ENCODE results near the gene PKNOX2.

PKNOX2 gene

DNA sequence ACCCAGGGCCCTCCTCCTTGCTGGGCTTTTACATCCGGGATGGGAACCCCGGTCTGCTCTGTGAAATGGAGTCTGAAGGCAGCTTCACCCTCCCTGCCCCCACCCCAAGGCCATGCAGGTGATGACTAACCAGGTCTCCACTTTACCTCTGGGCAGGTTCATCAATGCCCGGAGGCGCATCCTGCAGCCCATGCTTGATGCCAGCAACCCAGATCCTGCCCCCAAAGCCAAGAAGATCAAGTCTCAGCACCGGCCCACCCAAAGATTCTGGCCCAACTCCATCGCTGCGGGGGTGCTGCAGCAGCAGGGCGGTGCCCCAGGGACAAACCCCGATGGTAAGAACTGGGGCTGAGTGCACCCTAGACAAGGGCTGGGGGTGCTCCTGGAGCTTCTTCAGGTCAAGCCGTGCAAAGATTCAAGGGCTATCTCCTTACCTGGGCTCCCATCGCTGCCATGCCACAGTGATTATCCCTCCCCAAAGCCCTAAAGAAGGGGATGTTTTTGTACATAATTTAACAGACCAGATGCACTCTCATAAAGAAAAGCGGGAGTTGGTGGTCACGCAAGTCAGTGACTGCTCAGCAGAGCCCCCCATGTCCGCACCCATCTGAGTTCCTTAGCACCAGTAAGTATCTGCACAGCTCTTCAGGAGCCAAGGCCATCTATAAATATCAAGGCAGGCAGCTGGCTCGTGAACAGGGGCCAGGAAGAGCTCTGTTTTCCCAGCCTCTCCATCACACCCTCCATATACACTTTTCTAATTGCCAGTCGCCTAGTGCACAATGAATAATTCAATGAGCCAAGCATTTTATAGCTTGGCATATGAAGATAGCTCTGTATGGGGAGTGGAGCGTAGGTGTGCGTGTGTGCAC, 265.5 kb downstream of the PKNOX2 start:
- DNase-seq, result no peak

DNA sequence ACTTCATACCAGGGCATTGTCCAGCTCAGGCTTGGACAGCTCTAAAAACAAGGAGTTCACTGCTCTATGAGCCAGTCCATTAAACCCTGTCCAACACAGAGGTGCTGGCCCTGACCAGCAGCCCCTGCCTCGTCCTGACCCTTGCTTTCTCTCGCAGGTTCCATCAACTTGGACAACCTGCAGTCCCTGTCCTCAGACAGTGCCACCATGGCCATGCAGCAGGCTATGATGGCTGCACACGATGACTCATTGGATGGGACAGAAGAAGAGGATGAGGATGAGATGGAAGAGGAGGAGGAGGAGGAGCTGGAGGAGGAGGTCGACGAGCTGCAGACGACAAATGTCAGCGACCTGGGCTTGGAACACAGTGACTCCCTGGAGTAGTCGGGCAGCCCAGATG, 266.5 kb downstream of the PKNOX2 start:
- no peak for DNase-seq

DNA sequence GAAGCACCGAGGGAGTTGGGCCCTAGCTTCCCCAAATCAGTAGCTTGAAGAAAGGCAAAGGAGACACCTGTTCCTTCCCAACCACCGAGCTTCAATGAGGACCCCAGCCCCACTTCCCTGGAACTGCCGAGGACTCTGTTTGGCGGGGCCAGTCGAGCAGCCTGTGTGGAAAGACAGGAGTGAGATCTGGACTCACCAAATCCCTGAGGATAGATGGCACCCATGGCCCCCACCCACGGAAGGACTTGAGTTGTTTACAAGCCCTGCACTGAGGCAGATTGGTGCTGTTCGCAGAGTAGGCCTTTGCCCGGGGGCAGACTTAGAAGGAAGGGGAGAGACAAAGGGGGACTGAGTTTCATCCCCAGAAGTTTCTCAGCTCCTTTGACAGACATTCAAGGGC, 266.9 kb downstream of the PKNOX2 start:
- no peak for DNase-seq

DNA sequence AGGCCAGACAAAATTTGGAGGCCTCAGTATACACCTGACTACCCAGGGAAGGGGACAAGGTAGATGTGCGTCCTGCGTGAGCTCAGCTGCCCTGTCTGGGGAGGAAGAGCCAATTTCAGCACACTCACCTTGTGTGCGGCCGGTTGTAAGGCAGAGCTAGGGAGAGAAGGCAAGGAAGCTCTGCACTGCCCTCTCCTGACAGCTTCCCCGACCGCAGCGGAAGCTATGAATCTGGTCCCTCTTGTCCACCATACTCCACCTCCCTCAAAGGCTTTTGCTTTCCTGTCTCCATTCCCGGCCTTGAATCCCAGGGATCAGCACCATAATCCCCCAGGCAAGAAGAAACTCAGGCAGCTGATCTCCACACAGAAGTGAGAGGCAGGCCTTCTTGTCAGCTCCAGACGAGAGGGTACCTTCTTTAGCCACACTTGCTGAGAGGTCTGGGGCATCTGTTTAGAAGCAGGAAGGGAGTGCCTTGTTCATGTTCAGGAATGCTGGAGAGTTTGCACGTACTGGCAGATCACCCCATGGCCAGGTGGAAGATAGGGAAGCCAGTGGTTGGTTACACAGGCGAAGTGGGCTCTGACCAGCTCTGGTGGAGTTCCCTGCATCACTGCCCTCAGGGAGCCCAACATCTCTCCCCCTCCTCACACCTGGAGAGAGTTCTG, 269.0 kb downstream of the PKNOX2 start:
- DNase-seq, result peak in 46 of 56 donors; percentile 7 to 77 (median 38)

DNA sequence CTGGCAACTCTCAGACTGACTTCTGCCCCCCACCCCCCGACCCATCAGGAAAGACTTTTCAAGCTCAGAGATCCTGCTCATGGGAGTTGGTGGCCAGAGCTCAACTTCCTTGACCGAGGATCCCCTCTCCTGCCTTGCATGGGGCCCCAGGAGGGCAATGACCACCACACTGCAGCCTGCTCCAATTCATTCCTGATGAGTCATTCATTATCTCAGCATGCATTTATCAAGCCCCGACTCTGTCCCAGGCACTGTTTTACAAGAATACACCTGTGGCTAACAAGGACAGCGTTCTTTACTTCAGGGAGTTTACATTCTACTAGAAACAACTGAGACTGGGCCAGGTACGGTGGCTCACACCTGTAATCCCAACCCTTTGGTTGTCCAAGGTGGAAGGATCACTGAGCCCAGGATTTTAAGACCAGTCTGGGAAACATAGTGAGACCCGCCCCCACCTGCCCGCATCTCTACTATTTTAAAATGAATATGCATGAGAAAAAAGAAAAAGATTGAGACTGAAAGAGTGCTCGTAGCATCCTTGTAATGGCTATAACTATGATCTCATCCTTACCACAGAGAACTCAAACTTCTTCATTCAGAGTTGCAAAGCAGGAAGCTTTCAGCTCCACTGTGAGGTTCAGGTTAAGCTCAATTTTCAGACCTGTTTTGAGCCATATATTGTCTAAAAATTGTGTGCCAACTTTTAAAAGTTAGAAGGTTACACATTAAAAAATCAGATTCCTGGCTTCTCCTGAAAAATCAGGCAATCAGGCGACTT, 271.1 kb downstream of the PKNOX2 start:
- DNase-seq, result no peak

DNA sequence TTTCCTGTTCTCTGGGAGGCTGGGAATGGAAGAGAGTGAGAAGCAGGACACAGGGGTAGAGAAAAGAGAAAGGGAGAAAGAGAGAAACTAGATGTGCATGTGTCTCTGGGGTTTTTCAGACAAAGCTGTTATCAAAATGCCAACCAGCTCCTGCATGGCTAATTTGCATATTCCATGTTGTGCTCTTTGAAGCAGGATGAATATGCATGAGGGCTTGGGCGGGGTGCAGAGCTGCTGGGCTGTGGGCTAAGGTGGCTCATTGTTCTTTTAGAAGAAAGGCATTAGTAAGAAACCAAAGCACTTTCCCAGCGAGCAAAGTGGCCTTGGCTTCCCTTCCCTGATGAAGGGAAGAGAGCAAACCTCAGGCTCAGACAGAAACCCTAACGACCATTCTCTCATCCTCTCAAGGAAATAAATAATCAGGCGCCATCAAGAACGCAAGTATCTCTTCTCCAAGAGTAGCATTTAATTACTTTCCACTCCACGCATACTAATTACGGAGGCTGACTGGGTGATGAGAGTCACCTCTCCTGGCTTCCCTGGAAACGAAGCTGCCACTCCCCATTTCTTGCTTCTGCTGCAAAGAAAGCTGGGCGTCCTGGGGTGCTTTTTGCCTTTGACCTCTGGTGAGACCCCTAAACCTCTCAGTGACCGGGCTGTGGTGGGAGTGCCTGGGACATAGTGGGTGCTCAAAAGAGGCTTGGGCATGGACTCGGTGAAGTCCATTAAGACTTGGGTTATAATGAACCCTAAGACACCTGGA, 277.3 kb downstream of the PKNOX2 start:
- peak in 40 of 56 donors; percentile 12 to 78 (median 47) for DNase-seq

DNA sequence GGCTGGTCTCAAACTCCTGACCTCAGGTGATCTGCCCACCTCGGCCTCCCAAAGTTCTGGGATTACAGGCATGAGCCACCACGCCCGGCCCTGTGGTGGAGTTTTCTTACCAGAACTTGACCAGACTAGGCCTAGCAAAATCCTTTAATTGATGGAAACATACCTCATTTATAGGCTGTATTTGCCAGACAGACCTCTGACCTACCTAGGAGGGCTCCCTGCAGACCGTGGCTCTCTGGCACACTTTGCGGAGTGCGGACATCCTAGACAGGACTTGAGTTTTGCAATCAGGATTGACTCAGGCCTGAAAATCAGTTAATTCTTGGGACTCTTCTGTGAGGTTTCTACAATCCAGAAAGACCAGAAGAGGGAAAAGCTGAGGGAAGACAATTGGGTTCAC, 278.4 kb downstream of the PKNOX2 start:
- no peak for DNase-seq

DNA sequence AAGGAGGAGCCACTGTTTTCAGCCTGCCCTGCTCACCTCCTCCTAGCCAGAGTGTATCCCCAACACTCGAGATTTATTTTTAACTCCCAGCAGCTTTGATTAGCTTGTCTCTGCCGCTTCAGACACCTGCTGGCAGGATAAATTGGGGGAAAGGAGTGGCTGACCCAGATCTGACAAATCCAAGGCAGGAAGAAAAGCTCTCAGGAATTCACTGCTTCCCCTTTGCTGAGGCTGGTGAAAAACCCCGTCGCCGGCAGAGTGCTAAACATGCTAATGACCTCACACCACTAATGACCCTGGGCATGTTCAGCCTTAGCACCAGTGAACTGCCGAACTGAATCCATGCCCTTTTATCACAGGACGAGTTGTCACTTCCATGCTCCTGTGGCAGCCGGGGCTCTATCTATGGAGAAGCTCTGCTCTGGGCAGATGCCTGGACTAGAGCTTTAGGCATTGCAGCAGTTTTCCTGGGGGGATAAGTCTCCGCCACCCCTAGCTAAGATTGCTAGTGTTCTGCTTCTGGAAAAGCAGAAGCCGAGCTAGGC, 279.3 kb downstream of the PKNOX2 start:
- DNase-seq, result peak in 27 of 56 donors; percentile 11 to 63 (median 38)

DNA sequence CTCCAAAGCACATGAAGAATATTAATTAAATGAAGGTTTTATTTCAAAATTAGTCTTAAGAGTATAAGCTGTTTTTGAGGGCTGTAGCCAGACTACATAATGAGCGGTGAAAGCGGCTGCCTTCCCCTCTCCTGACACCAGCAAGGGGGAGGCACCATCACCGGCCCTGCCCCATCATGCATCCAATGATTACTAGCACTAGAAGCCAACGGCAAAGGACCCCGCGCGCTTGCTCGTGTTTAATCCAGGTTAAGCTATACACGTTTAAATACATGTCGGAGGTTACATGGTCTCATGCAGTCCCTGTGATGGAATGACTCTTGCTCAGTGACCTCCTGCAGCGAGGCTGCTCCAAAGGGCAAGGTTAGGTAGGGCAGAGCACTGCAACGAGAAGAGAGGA, 281.2 kb downstream of the PKNOX2 start:
- DNase-seq, result no peak

DNA sequence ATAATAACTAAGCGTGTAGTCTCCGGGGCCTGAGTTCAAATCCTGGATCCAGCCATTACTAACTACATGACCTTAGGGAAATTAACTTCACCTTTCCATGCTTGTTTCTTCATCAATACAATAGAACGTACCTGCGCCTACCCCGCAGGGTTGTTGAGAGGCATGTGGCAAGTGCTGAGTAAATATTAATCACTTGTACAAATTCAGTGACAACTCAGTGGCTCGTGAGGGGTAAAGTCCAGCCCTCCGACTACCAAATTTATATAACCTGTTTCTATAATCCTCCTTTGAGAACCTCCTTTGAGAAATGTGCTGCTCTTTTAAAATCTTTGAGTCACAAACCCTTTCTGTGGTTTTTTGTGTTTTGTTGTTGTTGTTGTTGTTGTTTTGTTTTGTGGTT, 281.7 kb downstream of the PKNOX2 start:
- no peak for DNase-seq

DNA sequence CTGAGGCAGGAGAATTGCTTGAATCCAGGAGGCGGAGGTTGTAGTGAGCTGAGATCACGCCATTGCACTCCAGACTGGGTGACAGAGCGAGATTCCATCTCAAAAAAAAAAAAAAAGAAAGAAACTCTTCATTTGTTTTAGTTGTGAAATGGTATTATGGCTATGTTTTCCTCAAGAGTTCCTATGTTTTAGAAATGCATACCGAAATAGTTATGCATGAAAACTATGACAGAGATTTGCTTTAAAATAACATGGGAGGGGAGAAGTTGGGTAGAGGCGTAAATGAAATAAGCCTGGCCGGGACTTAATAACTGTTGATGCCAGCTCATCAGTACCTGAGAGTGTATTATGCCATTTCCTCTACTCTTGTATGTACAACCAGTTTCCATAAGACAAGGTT, 283.2 kb downstream of the PKNOX2 start:
- DNase-seq, result no peak

DNA sequence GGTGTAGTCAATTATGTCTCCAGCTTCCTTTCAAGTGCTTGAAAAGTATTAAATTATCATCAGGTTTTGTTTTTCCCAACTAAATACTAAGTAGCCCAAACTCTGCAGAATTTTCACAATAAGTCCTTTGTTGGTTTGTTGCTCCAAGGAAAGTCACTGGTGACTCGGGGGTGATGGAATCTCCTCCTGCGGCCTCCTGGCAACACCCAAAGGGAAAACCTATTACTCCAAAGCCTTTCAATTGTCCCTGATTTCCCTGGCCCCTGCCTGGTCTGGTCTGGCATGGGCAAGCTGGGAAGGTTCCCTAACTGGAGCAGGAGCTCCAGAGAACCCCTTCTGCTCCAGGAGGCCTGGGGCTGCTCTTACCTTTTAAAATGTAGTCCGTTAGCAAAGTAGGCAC, 283.6 kb downstream of the PKNOX2 start:
- DNase-seq, result peak in 12 of 56 donors; percentile 13 to 50 (median 30)

DNA sequence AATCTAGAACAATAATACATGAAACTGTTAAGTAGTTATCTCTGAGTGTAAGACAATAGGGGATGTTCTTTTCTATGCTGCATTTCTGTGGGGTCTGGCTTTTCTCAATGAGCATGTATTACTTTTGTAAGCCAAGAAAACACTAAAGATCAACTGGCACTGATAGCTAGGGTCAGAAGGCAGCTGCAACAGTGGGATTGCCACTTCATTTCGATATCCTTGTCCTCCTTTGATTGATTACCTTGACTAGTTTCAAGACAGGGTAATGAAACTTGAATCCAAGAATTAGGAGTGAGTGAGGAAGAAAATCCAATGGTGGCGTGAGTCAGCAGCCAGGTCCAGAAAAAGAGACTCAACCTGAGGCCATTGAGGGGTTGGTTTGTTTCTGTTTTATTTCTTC, 285.0 kb downstream of the PKNOX2 start:
- DNase-seq, result no peak

DNA sequence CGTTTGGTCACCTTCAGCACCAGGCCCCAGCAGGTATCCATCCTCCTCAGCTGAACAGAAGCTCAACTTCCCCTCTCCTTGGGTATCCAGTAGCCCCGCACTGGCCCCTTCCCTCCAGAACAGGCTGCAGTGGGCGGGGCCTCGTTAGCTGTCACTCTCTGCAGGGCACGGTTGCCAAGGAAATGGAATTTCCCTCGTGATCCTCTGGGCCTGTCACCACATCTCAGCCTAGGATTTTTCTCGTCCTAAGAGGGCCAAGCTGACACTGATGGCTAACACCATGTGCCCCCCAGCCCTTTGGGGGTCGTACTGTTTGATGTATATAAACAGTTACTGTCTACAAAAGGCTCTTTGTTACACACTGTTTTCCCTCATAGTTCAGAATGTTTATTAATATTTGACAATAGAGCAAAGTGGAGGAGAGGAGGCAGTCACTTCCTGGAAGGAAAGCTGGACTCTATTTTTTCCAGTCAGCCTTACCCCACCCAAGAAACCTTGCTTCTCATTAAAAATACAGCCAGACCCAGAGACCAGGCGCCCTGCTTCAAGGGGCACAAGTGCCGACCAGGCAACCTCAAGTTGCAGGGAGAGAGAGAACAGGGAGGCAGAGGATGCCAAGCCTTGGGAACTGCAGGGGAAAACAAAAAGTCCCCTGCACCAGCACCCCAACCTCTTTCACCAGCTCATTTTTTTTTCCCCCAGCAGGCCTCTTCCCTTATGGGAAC, 287.0 kb downstream of the PKNOX2 start:
- DNase-seq, result peak; percentile 30 to 93 (median 84)

DNA sequence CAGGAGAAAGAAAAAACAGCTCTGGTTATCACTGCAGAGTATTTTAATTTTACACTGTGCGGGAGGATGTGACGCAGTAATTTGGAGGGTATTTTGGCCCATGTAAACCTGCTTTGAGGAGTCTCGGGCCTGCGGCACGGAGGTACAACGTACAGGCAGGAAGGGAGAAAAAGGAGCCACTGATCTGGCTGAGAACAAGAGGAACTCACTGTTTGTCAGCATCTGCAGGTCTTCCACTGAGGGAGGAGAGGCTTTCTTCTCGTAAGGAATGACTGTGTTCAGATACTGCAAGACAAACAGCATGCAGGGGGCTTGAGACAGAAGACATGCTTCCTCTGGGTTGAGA, 287.5 kb downstream of the PKNOX2 start:
- no peak for DNase-seq

DNA sequence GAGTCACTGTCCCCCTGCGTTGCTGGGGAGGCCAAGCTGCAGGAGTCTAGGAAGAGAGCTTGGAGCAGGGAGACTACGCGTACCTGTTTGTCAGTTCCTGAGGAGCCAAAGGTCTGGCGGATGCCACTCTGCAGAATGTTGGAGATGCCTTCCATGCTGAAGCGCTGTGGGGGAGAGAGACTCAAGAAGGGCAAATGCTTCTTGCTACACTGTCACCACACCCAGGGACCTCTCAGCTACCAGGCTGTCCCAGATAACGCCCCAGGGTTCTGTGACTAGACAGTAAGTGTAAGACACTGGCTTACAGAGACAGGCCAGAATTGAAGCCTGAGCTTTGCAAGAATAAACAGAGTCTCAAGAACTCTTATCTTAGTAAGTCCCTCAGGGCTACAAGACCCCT, 289.5 kb downstream of the PKNOX2 start:
- no peak for DNase-seq

DNA sequence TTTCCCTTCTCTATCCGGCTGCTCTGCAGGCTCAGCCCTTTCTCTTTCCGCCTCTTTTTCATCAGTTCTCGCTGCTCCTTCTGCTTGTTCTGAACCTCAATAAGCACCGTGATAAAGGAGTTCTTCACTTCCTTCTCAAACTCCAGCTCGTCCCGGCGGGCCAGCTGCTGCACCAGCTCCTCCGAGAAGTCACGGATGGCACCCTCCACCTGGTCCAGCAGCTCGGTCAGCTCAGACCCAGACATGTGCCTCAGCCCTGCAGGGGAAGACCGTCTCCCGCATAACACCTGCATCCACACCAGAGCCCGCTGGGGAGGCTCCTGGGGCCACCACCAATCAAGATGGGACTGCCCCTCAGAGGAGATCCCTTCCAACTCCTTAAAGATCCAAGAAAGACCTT, 291.3 kb downstream of the PKNOX2 start:
- DNase-seq, result no peak

DNA sequence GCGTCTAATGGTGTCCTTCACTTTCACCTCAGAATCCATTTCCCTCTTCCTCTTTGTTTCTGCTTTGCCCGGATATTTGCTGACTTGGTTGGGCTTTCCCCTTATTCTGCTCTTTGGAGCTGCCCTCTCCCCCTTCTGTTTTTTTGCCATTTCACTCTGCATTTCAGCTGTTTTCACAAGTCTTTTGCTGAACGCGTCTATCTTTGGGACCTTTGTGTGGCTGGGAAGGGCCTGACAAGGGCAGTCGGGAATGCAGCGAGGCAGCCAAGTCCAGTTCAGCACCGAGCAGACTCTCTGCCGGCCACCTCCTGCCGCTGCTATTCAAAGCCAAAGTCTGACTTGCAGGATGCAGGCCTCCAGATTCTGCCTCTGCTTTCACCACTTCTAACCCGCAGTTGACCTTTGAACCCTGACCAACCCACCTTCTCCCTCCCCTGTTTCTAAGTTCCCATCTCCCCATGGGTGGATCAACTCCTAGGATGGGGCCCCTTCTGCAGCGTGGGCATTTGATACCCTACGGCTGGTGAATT, 293.3 kb downstream of the PKNOX2 start:
- peak in 51 of 56 donors; percentile 27 to 86 (median 70) for DNase-seq

DNA sequence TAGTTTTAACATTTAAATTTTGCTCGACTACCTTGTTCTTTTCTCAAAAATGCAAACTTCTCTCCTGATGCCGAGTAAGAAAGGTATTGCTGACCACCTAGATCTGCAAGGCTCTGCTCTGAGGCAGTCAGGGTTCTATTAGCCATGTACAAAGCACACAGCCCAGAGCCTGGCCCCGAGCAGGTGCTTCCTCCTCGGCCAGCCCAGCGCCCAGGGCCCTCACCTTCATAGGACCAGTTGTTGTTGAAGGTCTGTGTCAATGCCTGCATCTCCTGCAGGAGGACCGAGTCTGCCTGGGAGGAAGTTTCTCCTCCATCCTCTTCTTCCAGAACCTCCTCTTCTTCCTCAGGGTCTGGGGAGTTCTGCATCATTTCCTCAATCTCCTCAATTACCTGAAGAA, 295.7 kb downstream of the PKNOX2 start:
- DNase-seq, result no peak

All from nucleus accumbens (tissue), 56 donors.